Spleen (tissue), 7 donors: ENCODE data around the gene ROR1.

Experiments
- CTCF ChIP-seq, 11 experiments: fragments of 200-600 bp in 7 of 11; fragments of 450-650 bp in 4 of 11; sonication (generic) in 4 of 11; IDR thresholded peaks in 8 of 11; conservative IDR thresholded peaks in 3 of 11; 1 replicate in 7 of 11; 2 replicates in 4 of 11; pipeline versions ENCODE4 v1.4.0 to v1.8.0; 2016 to 2021; ENCODE audit warnings: antibody characterized with exemption in 11 of 11, inconsistent platforms in 4 of 11, mild to moderate bottlenecking in 1 of 11
- POLR2A ChIP-seq, 3 donors: fragments of 450-650 bp; IDR thresholded peaks; one replicate each; pipeline ENCODE4 v1.5.1; 2017; ENCODE audit warnings: antibody characterized with exemption in 3 of 3, mild to moderate bottlenecking in 1 of 3
- POLR2AphosphoS5 ChIP-seq, 3 donors: sonication (generic); formaldehyde crosslinking; IDR thresholded peaks; one replicate each; pipeline ENCODE4 v1.5.1; 2017; ENCODE audit warnings: antibody characterized with exemption in 3 of 3
- donor health status: DM: no; HTN: no; CAD: no; lungs with moderate emphysema.
- donor health status: DM: no; HTN: no; CAD: no.
- donor health status: DM: no; HTN: no; CAD: no.

GRCh38 chr1:64033667-64034220 lies 259.9 kb downstream of the ROR1 start:
- TF ChIP-seq CTCF (IDR thresholded peaks at IDR 0.05 in 8 of 11, conservative IDR thresholded peaks at IDR 0.05 in 3 of 11), result no peak
- TF ChIP-seq POLR2A (IDR thresholded peaks at IDR 0.05), result no peak
- TF ChIP-seq POLR2AphosphoS5 (IDR thresholded peaks at IDR 0.05), result no peak
